Mesodermal cell (in vitro differentiated cells): ENCODE data around the gene TMEM255B.
"Not testable (repeated sequence)": the region's sequence is repeated elsewhere in the genome, so short reads cannot be mapped to it uniquely, and the experiment has no call there.

Source experiments
- H3K27ac ChIP-seq: 2 replicates; pipeline ENCODE4 v1.7.0; 2013; ENCODE audit warnings: mild to moderate bottlenecking, low read depth, low read length, moderate library complexity; ENCODE audit not compliant: severe bottlenecking
- H3K36me3 ChIP-seq: 2 replicates; pipeline ENCODE4 v1.7.1; 2013; ENCODE audit warnings: mild to moderate bottlenecking, low read length, moderate library complexity; ENCODE audit not compliant: control insufficient read depth, insufficient read depth
- H3K4me1 ChIP-seq: one replicate; pipeline ENCODE4 v1.7.1; 2013; ENCODE audit warnings: mild to moderate bottlenecking, low read length; ENCODE audit not compliant: insufficient read depth, control insufficient read depth, poor library complexity, severe bottlenecking
- H3K4me3 ChIP-seq: 2 replicates; pipeline ENCODE4 v1.7.0; 2013; ENCODE audit warnings: low read length, control low read depth, mild to moderate bottlenecking; ENCODE audit not compliant: insufficient read depth, poor library complexity, severe bottlenecking; ENCODE audit errors: extremely low read depth
- H3K9me3 ChIP-seq: 2 replicates; pipeline ENCODE4 v1.7.1; 2013; ENCODE audit warnings: mild to moderate bottlenecking, low read length, moderate library complexity; ENCODE audit not compliant: control insufficient read depth
- WGBS, 2 experiments: methylation state at CpG; one replicate each; pipeline ENCODE4 v1.1.5; 2013; ENCODE audit warnings: missing lambda C conversion rate in 2 of 2; ENCODE audit not compliant: insufficient coverage in 2 of 2; 5-methylcytosine and 5-hydroxymethylcytosine counted together

Gene TMEM255B

GRCh38 chr13:113833111-113833830, 74.2 kb downstream of the TMEM255B start:
- H3K9me3 ChIP-seq: no peaks in the 10 kb centered on the region
- no peak overlapping the region for H3K27ac ChIP-seq
- H3K4me1 ChIP-seq: peaks cover 17% of the 10 kb centered on the region
- 90 to 93% methylated on average over 21 to 23 of the region's 25 CpGs for WGBS, 2 experiments
- H3K36me3 ChIP-seq: no peaks in the 10 kb centered on the region
- H3K4me3 ChIP-seq: no peak overlapping the region

GRCh38 chr13:113834006-113834405, 75.0 kb downstream of the TMEM255B start:
- H3K36me3 ChIP-seq, H3K4me3 ChIP-seq, H3K9me3 ChIP-seq, H3K27ac ChIP-seq: not testable (repeated sequence)
- peaks cover 24% of the 10 kb centered on the region for H3K4me1 ChIP-seq
- WGBS, 2 experiments: 93 to 95% methylated on average over 16 to 17 of the region's 17 CpGs

- WGBS, 2 experiments: 91 to 92% methylated on average over 32 to 38 of the region's 38 CpGs
- Histone ChIP-seq H3K9me3 (no peaks in the 10 kb centered on the region), H3K27ac (no peak overlapping the region), H3K4me1 (peaks cover 31% of the 10 kb centered on the region), H3K36me3 (no peaks in the 10 kb centered on the region), H3K4me3 (no peak overlapping the region)
These were observed 75.6 kb downstream of the TMEM255B start for GRCh38 chr13:113834496-113835200.

- WGBS, 2 experiments: 87 to 89% methylated on average over 27 to 30 of the region's 37 CpGs
These were observed 76.6 kb downstream of the TMEM255B start for GRCh38 chr13:113835461-113836270.

GRCh38 chr13:113836768-113837559, 77.9 kb downstream of the TMEM255B start:
- Histone ChIP-seq H3K4me1 (peaks cover 34% of the 10 kb centered on the region), H3K27ac (peak overlapping the region; percentile 99), H3K9me3 (no peaks in the 10 kb centered on the region), H3K4me3 (no peak overlapping the region), H3K36me3 (no peaks in the 10 kb centered on the region)
- WGBS, 2 experiments: 79 to 85% methylated on average over 18 to 19 of the region's 19 CpGs

More at GRCh38 chr13:113835461-113836270, 76.6 kb downstream of the TMEM255B start:
- Histone ChIP-seq H3K4me3 (no peak overlapping the region), H3K9me3 (no peaks in the 10 kb centered on the region), H3K36me3 (no peaks in the 10 kb centered on the region), H3K27ac (no peak overlapping the region), H3K4me1 (peaks cover 34% of the 10 kb centered on the region)

GRCh38 chr13:113837560-113838355, 78.7 kb downstream of the TMEM255B start:
- 54 to 57% methylated on average over 10 to 14 of the region's 16 CpGs for WGBS, 2 experiments
- H3K27ac ChIP-seq: peak overlapping the region; percentile 99

GRCh38 chr13:113838711-113839201, 79.7 kb downstream of the TMEM255B start:
- WGBS, 2 experiments: 84 to 90% methylated on average over 4 to 5 of the region's 8 CpGs
- Histone ChIP-seq H3K4me1 (peaks cover 34% of the 10 kb centered on the region), H3K36me3 (no peaks in the 10 kb centered on the region), H3K4me3 (peak overlapping the region; percentile 35), H3K27ac (no peak overlapping the region), H3K9me3 (no peaks in the 10 kb centered on the region)

More at GRCh38 chr13:113837560-113838355, 78.7 kb downstream of the TMEM255B start:
- Histone ChIP-seq H3K4me3 (peak overlapping the region; percentile 35), H3K9me3 (no peaks in the 10 kb centered on the region), H3K4me1 (peaks cover 34% of the 10 kb centered on the region), H3K36me3 (no peaks in the 10 kb centered on the region)

GRCh38 chr13:113839536-113840204, 80.6 kb downstream of the TMEM255B start:
- WGBS, 2 experiments: 93 to 95% methylated on average over 22 to 24 of the region's 24 CpGs
- no peak overlapping the region for H3K4me3 ChIP-seq
- no peak overlapping the region for H3K27ac ChIP-seq
- H3K4me1 ChIP-seq: peaks cover 34% of the 10 kb centered on the region
- H3K36me3 ChIP-seq: no peaks in the 10 kb centered on the region
- no peaks in the 10 kb centered on the region for H3K9me3 ChIP-seq
